ENCODE results near the gene LILRA6. TPM values are rescaled to one million over a fixed set of nuclear protein-coding genes. Genes with fewer than 3 reads are reported as not detected.

Gene LILRA6
- total RNA-seq, 1 donor: not detected

DNA sequence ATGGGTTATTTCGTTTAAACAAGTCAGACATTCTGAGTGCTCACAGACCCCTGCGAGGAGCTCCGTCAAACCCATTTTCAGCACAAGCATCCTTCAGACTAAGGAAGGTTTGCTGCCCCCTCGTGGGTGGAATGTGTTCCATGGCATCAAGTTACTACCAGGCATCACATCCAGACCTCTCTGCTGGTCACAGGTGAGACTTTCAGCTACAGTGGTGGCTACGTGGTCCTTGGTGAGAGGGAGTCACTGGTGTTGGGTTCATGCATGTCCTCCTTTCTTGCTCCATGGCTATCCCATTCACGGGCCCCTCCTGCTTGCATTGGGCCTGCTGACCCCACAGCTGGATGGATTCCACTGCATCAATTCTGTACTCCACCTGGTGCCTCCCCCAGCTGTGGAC is 23.5 kb upstream of the LILRA6 start:
- TF ChIP-seq, protein P1, sequence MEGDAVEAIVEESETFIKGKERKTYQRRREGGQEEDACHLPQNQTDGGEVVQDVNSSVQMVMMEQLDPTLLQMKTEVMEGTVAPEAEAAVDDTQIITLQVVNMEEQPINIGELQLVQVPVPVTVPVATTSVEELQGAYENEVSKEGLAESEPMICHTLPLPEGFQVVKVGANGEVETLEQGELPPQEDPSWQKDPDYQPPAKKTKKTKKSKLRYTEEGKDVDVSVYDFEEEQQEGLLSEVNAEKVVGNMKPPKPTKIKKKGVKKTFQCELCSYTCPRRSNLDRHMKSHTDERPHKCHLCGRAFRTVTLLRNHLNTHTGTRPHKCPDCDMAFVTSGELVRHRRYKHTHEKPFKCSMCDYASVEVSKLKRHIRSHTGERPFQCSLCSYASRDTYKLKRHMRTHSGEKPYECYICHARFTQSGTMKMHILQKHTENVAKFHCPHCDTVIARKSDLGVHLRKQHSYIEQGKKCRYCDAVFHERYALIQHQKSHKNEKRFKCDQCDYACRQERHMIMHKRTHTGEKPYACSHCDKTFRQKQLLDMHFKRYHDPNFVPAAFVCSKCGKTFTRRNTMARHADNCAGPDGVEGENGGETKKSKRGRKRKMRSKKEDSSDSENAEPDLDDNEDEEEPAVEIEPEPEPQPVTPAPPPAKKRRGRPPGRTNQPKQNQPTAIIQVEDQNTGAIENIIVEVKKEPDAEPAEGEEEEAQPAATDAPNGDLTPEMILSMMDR (IDR thresholded peaks at IDR 0.05; ENCODE audit: extremely low read depth, low read depth, low read length): peak; percentile 85
- Histone ChIP-seq H2AFZ (ENCODE audit: low read length) (no peak overlapping the region), H3K4me2 (ENCODE audit: insufficient read depth, low read length) (no peak overlapping the region), H3K9me3 (ENCODE audit: low read depth, low read length) (no peaks in the 10 kb centered on the region), H3K27ac (ENCODE audit: low read depth, low read length) (no peak overlapping the region), H3K27me3 (ENCODE audit: insufficient read depth, low read length) (peaks cover 16% of the 10 kb centered on the region), H4K20me1 (ENCODE audit: insufficient read depth, low read length) (no peaks in the 10 kb centered on the region), H3K4me1 (ENCODE audit: insufficient read depth, low read length) (no peaks in the 10 kb centered on the region), H3K79me2 (ENCODE audit: insufficient read depth, low read length) (no peaks in the 10 kb centered on the region), H3K4me3 (ENCODE audit: insufficient read depth, low read length) (no peak overlapping the region), H3K36me3 (ENCODE audit: insufficient read depth, low read length) (no peaks in the 10 kb centered on the region)
- peak; percentile 94 for DNase-seq (ENCODE audit: insufficient read length, low spot score, missing footprints)

DNA sequence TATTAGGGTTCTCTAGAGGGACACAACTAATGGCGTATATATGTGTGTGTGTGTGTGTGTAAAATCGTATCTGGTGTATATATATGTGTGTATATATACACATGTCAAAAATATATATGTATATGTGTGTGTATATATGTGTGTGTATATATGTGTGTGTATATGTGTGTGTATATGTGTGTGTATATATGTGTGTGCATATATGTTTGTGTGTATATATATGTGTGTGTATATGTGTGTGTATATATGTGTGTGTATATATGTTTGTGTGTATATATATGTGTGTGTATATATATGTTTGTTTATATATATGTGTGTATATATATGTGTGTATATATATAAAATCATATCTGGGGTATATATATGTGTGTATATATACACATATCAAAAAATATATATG is 19.9 kb upstream of the LILRA6 start:
- TF ChIP-seq, protein P1 (IDR thresholded peaks at IDR 0.05; ENCODE audit: extremely low read depth, low read depth, low read length): no peak
- DNase-seq (ENCODE audit: insufficient read length, low spot score, missing footprints): no peak
- Histone ChIP-seq H2AFZ (ENCODE audit: low read length) (no peak overlapping the region), H3K9me3 (ENCODE audit: low read depth, low read length) (no peaks in the 10 kb centered on the region), H3K4me1 (ENCODE audit: insufficient read depth, low read length) (no peaks in the 10 kb centered on the region), H3K79me2 (ENCODE audit: insufficient read depth, low read length) (no peaks in the 10 kb centered on the region), H3K4me3 (ENCODE audit: insufficient read depth, low read length) (no peak overlapping the region), H3K27me3 (ENCODE audit: insufficient read depth, low read length) (peaks cover 4% of the 10 kb centered on the region), H4K20me1 (ENCODE audit: insufficient read depth, low read length) (no peaks in the 10 kb centered on the region), H3K36me3 (ENCODE audit: insufficient read depth, low read length) (no peaks in the 10 kb centered on the region), H3K27ac (ENCODE audit: low read depth, low read length) (no peak overlapping the region), H3K4me2 (ENCODE audit: insufficient read depth, low read length) (no peak overlapping the region)

DNA sequence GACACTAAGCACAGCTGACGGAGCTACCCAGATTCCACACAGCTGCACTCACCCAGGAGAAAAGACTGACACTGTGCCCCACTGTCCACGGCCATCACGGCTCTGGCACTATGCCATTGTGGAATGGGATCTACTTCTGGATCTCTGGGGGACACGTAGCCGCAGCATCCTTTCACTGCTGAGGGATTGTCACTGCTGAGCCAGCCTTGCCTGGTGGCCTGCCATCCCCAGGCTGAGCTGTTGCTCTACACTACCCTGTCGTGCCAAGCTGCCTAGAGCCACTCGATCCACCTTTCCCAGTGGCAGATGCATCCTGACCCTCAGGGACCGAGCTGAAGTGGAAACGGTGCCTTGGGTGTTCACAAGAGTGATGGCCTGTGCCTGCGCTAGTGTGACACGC is 19.5 kb upstream of the LILRA6 start:
- Histone ChIP-seq H3K4me1 (ENCODE audit: insufficient read depth, low read length) (no peaks in the 10 kb centered on the region), H3K36me3 (ENCODE audit: insufficient read depth, low read length) (no peaks in the 10 kb centered on the region), H3K27ac (ENCODE audit: low read depth, low read length) (no peak overlapping the region), H3K9me3 (ENCODE audit: low read depth, low read length) (no peaks in the 10 kb centered on the region), H4K20me1 (ENCODE audit: insufficient read depth, low read length) (no peaks in the 10 kb centered on the region), H3K4me3 (ENCODE audit: insufficient read depth, low read length) (no peak overlapping the region), H3K79me2 (ENCODE audit: insufficient read depth, low read length) (no peaks in the 10 kb centered on the region), H3K4me2 (ENCODE audit: insufficient read depth, low read length) (no peak overlapping the region), H3K27me3 (ENCODE audit: insufficient read depth, low read length) (peaks cover 8% of the 10 kb centered on the region), H2AFZ (ENCODE audit: low read length) (no peak overlapping the region)
- no peak for DNase-seq (ENCODE audit: insufficient read length, low spot score, missing footprints)
- TF ChIP-seq, protein P1 (IDR thresholded peaks at IDR 0.05; ENCODE audit: extremely low read depth, low read depth, low read length): no peak

DNA sequence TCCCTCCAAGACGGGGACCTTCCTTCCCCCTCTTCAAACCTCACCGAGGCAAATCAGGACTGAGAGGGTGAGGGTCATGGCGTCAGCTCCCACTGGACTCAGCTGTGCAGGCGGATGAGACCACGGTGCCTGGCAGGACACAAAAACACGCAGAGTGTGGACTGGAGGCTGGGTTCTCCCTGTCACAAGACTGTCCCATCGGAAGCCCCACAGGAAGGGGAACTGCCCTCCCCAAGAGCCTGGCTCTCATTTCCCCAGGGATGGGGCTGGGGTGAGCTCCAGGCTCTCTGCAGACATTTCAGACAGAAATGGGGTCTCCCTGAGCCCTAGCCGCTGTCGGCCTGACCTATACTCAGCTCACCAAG is 14.5 kb upstream of the LILRA6 start, which contains the start of gene LILRB5:
TSS of gene LILRB5 (minus strand) at position 158 of the 365 bp plus-strand sequence. CDS start at position 78, 80 bp downstream.
- no peaks in the 10 kb centered on the region for H3K9me3 ChIP-seq (ENCODE audit: low read depth, low read length)
- TF ChIP-seq, protein P1 (IDR thresholded peaks at IDR 0.05; ENCODE audit: extremely low read depth, low read depth, low read length): no peak
- no peak for DNase-seq (ENCODE audit: insufficient read length, low spot score, missing footprints)
- no peak within 1 kb of the TSS for H3K27ac ChIP-seq (ENCODE audit: low read depth, low read length)
- H3K4me3 ChIP-seq (ENCODE audit: insufficient read depth, low read length): no peak within 1 kb of the TSS
- peaks cover 25% of the 10 kb centered on the region for H3K27me3 ChIP-seq (ENCODE audit: insufficient read depth, low read length)
- H3K4me2 ChIP-seq (ENCODE audit: insufficient read depth, low read length): no peak within 1 kb of the TSS
- H4K20me1 ChIP-seq (ENCODE audit: insufficient read depth, low read length): no peaks in the 10 kb centered on the region
- H3K79me2 ChIP-seq (ENCODE audit: insufficient read depth, low read length): no peaks in the 10 kb centered on the region
- no peaks in the 10 kb centered on the region for H3K36me3 ChIP-seq (ENCODE audit: insufficient read depth, low read length)
- H2AFZ ChIP-seq (ENCODE audit: low read length): no peak within 1 kb of the TSS
- no peaks in the 10 kb centered on the region for H3K4me1 ChIP-seq (ENCODE audit: insufficient read depth, low read length)

Measured in osteoblast (primary cell).